ENCODE results near the gene OR10P1.

GRCh38 chr12:55633151-55633550 is 3.5 kb upstream of the OR10P1 start:
- no peak for TF ChIP-seq CTCF (IDR thresholded peaks at IDR 0.05; ENCODE audit: borderline replicate concordance, extremely low read depth, low read length, poor library complexity, severe bottlenecking)
- TF ChIP-seq EZH2 (IDR thresholded peaks at IDR 0.05; ENCODE audit: borderline replicate concordance, low read depth, low read length, severe bottlenecking): no peak
